ENCODE results near the gene AMMECR1L.
"Not testable (repeated sequence)": the region's sequence is repeated elsewhere in the genome, so short reads cannot be mapped to it uniquely, and the experiment has no call there.

The AMMECR1L gene

DNA sequence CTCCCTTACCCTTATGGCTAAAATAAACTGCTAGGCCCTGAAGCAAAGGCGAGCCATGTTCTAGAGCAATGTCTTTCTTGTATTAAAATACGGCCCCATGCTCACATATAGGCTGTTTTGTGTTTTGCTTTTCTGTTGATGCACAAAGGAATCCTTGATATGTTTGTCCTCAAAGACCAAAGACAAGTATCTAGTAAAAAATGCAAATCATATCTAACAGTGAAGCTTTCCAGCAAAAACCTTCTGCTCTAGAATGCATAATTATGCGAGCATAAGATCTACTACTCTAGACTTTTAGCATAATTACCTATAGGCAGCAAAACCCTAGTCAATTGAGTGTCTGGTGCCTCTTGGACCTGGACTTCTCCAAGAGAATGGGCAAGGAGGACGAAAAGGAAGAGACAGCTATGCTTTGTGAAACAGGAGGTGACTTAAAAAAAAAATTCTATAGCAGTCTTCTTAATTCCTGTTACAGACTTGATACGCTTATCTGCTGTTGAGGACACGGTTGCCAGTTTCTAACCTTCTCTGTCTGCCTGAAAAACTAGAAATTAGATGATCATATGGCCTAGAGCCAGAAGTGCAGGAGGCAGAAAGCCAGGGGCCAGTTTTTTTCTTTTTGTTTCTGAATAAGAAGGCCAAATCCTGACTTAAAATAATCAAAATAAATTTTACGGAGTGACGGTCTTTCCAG is 1.5 kb upstream of the AMMECR1L start:
- DNase-seq (ENCODE audit: low read depth in 2 of 2) = no peak

DNA sequence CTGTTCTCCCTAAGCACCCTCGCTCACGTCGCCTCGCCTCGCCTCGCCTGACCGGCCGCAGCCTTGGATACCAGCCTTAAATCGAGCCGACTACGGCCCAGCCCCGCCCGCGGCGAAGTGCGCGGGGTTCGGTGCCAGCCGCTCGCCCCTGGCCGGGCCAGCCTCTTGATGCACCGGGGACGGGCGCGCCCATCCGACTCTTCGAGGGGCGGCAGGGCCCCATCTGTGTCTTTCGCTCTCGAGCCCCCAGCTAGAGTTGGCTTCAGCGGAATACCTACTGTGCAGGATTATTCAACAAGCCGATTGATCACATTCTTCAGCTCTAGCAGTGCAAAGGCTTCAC is 808 bp upstream of the AMMECR1L start:
- DNase-seq (ENCODE audit: low read depth in 2 of 2) = not testable (repeated sequence)

DNA sequence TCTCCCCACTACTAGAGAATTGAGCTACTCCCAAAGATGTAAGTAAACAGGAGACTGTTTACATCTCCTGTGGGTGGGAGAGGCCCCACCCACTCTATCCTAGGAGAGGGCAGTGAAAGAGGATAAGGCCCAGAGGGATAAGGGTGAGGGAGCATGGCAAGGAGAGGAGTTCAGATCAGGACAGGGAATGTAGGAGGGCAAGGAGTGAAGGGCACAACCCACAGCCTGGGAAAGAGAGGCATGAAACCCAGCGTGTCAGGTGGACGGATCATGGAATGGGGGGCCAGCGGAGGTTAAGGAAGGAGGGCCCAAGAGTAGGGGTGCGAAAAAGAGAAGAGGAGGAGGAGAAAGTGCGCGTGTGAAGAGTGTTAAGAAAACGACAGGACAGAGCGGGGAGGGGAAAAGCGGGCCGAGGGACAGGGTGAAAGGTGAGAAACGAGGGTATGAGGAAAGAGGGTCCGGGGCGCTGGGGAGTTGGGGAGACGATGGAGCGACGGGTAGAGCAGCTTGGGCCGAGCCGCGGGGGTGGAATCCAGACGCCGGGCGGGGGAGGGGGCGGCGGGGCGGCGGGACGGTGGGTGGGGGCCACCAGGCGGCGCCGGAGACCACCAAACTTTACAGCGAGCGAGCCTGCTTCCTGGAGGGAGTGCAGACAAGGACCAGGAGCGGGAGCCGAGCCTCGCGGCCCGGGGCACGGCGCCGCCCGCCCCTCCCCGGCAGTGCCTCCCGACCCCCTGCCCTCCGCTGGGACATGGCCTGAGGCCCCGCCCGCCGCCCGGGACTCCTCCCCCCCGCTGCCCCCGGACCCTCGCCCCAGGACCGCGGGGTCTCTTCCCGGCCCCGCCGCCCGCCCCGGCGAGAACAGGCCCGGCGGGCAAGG is 655 bp downstream of the AMMECR1L start:
- not testable (repeated sequence) for DNase-seq (ENCODE audit: low read depth in 2 of 2)

DNA sequence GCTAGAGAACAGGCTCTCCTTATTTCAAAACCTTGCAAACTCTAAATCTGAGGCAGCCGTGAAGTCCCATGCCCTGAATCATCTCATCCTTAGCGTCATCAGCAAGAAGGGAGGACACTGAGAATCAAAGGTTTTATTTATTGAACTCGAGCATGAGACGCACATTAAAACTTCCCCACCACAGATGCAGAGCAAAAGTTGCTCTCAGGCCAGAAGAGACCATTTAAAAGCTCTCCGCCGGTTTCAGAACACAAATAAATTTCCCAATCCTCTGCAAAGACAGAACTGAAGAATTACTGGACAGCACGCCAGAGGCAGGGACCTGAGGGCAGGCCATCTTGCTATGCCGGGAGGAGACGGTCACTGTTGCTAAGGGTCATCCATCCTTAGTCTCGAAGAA is 1.3 kb downstream of the AMMECR1L start:
- DNase-seq (ENCODE audit: low read depth in 2 of 2) = no peak

DNA sequence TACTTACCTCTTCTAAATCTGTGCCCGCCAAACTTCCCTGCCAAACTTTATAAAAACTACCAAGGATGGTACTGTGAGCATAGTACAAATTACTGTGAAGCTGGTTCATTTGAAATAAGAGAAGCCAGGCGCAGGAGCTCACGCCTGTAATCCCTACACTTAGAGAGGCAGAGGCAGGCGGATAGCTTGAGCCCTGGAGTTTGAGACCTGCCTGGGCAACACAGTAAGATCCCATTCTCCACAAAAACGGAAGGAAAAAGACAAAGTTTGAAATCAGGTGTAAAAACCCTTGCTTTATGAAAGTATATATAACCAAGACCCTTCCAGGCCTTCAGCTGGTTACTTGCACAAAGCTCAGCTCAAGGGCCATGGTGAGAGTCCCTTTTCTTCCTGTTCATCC is 5.9 kb downstream of the AMMECR1L start:
- DNase-seq (ENCODE audit: low read depth in 2 of 2) = no peak

DNA sequence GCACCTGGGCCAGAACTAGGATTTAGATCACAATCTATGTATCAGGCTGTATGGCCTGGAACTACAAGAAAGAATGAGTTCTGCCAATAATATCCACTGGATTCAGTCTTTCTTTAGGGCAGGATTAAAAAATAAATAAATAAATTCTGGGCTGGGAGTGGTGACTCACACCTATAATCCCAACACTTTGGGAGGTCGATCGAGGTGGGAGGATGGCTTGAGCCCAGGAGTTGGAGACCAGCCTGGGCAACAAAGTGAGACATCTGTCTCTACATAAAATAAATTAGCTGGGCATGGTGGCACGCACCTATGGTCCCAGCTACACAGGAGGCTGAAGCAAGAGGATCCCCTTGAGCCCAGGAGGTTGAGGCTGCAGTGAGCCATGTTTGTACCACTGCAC is 8.1 kb downstream of the AMMECR1L start:
- no peak for DNase-seq (ENCODE audit: low read depth in 2 of 2)

DNA sequence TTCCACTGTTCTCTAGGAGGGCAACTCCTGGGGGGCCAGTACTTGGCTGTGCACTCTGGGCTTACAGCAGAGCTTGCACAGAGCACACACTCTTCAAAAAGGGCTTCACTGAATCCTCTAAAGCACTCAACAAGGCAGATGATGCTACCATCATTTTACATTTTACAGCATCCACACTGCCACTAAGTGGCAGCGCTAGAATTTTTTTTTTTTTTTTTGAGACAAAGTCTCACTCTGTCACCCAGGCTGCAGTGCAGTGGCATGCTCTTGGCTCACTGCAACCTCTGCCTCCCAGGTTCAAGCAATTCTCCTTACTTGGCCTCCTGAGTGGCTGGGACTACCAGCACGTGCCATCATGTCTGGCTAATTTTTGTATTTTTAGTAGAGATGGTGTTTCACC is 8.6 kb downstream of the AMMECR1L start:
- no peak for DNase-seq (ENCODE audit: low read depth in 2 of 2)

DNA sequence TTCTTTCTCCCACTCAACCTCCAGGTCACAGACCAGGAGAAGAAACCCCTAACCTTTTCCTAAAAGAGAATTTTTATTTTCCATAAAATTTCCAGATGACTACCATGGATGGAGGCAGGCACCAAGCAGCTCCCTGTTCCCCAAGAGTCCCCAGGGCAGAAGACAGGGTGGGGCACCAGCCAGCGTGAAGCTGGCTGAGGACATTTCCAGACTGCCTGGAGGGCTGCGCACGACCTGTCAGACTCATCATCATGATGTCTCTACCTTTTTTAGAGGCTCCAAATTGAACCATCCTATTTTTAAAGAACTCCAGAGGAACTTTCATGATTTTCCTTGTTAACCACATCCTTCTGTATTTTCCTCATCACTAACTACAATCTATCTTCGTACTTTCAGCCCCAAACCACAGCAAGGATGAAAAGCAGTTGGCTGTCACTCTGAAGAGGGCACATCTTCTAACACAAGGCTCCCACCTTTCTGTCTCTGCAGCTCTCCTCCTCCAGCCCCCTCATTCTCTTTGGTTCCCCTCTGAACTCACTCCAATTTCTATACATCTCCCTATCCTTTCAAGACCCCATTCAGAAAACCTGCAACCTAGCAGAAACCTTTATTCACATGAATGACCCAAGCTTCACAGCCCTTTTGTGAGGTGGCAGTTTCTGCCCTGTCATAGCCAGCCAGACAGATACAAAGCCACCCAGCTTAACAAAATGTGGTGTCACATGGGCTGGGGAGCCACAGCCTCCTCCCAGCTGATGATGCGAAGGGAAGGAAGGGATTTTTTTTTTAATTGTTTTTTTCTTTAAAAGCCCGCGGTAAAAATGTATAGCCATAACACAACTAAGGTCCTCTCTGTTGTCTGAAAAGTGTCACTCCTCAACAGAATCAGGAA is 11.1 kb downstream of the AMMECR1L start:
- no peak for DNase-seq (ENCODE audit: low read depth in 2 of 2)

DNA sequence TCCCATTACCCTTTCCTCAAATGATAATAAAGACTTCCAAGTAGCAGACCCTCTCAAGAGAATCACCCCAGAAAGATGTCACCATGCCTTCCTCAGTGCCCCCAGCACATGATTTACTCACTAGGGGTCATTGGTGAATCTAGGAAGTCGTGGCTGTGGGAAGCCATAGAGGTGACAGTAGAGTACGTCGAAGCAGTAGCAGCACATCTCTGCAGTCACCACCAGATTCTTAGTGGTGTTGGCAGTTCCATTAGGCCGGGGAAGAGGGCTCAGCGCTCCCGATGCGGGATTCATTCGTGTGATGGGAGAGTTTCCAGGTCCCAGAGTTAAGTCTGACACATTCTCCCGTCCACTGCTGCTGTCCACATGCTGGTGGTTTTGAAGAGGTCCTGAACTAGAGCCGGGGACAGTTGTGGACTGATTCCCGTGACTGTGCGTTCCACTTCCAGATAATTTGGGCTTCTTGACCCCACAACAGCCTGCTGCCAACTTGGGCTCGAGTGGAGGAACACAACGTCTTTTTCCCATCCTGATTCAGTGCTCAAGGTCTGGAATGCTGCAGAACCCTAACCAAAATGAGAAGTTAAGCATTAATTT is 12.0 kb downstream of the AMMECR1L start:
- DNase-seq (ENCODE audit: low read depth in 2 of 2) = no peak

DNA sequence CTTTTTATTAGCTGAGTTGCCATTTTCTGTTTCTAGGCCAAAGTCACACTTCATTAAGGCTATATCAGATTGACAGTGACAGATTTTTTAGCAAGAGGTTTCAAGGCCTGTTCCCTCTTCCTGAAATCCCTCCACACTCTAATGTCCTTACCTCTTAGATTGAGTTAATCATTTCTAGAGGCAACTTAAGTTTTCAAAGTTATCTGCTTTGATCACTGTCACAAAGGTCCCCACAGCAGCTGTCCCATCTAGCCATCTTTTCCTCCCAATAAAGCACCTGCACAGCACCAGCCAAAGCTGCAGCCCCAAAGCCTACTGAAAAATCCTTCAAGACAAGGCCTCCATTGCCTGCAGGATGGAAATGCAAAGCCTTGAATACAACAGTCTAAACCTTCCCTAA is 13.4 kb downstream of the AMMECR1L start:
- no peak for DNase-seq (ENCODE audit: low read depth in 2 of 2)

DNA sequence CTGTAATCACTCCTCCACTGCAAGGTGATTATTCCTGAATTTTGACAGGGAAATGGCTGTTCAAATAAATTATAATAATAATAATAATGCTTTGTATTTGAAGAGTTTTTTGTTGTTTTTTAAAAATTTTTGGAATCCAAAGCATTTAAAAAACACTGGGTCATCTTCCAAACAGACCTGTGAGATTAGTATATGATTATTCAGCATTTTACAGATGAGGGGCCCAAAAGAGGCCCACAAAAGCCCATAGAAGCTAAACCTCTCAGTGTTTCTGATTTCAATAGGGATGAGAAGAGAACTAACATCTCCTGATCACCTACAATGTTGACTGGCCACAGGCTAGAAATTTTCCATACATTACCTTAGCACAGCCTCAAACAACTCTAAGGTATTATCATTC is 19.8 kb downstream of the AMMECR1L start:
- DNase-seq (ENCODE audit: low read depth in 2 of 2) = no peak

DNA sequence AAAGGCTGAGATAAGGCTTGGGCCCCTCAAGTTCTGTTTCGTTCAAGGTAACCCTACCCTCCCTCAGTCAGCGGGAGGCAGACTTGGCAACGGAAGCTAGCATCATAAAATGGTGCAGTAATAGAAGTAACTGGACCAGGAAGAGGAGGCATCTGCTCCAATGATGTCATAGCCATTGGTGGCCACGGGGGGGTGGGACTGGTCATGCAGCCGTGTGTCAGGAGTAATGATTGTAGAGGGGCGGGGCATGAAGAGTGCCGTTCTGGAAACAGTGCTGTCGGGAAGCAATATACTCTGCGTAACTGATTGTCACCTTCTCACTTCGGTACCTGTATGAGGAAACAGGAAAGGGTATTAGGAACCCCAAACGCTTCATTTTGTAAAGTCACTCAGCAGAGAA is 20.9 kb downstream of the AMMECR1L start:
- DNase-seq (ENCODE audit: low read depth in 2 of 2) = no peak

DNA sequence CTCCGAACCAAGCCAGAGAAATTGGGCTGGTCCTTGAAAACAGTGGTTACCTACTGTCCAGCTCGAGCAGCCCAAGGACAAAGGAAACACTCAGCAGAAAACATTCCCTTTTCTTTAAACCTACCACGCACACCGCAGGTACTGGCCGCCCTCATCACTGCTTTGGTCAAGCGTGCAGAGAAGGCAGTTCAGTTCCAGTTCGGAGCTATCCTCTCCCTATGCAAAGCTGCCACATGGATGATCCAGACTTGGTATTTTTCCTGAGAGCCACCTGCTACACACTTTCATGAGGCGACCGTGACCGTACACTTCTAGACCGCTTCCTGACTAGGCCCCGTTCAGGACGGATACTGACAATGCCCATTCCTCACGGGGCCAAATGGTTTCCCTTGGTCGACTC is 23.5 kb downstream of the AMMECR1L start:
- no peak for DNase-seq (ENCODE audit: low read depth in 2 of 2)

DNA sequence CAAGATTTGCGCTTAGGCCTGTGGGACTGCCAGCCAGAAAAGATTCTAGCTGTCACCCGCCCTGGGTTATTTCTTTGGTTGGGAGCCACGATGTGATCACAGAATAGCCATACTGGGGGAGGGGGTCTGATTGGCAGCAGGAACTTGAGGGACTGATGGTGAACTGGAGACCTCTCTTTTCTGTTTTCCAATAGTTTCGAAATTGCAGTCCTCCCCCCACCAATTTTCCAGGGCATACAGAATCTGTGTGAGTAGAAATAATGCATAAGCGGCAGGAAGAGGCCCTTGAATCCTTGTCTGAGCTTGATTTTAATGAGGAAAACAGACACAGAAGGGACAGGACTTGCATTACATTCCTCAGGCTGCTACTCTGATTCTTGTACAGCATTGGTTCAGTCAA is 25.6 kb downstream of the AMMECR1L start:
- no peak for DNase-seq (ENCODE audit: low read depth in 2 of 2)

DNA sequence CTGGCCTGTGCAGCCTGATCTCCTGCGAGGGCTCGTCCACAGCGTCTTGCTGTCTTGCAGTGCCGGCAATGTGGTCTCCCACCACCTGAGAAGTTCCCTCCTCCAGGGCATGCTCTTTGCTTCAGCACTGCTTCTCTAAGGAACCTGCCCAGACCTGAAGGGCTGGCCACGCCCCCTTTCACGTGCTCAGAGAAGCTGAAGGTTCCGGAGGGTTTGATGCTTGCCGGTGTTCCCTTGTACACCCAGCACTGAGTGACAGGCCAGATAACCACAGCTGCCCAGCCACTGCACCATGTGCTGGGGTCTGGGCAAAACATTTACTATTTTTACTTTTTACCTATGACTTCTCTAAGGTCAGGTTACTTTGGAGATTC is 26.1 kb downstream of the AMMECR1L start:
- DNase-seq (ENCODE audit: low read depth in 2 of 2) = peak; percentile 18 to 34

DNA sequence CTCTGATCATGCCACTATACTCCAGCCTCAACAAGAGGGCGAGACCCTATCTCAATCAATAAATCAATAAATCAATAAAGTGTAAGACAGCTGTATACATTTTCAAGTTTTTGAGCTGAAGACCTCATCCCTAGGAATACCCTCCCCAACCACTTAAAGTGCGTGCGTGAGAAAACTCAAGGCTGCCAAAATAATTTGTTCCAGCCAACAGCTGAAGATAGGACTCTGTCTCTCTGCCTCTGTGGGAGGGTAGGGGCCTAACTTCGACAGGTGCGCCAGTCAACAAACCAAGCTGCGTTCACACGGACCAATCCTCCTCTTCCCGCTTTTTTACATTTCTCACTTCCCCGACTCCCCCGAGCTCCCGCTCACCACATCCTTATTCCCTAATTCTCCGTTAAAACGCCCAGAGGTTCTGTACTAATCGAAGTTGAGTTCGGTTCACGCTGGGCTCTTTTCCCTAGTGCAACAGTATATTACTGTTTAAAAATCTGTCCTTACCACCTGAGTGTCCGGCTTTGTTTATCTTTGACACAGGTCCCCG is 28.4 kb downstream of the AMMECR1L start:
- no peak for DNase-seq (ENCODE audit: low read depth in 2 of 2)

DNA sequence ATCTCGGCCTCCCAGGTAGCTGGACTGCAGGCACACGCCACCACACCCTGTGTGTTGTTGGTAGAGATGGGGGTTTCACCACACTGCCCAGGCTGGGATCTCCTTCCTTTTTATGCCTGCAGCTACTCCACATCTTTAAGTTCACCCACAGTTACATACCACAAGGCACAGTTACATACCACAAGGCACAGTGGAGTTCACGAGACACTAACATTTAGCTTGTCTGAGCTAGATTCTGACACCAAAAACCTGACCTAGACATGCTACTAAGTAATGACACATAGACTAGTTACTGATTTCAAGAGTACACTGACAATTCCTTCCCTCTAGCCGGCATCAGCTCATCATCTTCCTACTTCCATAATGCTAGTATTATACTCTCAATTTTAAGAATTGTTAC is 32.1 kb downstream of the AMMECR1L start:
- DNase-seq (ENCODE audit: low read depth in 2 of 2) = no peak

DNA sequence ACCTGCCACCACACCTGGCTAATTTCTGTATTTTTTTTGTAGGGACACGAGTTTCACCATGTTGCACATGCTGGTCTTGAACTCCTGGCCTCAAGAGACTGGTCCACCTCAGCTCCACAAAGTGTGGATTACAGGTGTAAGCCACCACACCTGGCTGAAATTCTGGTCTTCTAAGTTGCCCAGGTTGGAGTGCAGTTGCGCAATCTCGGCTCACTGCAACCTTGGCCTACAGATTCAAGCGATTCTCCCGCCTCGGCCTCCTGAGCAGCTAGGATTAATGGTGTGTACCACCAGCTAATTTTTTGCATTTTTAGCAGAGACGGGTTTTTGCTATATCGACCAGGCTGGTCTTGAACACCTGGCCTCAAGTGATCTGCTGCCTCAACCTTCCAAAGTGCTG is 33.4 kb downstream of the AMMECR1L start:
- DNase-seq (ENCODE audit: low read depth in 2 of 2) = no peak

DNA sequence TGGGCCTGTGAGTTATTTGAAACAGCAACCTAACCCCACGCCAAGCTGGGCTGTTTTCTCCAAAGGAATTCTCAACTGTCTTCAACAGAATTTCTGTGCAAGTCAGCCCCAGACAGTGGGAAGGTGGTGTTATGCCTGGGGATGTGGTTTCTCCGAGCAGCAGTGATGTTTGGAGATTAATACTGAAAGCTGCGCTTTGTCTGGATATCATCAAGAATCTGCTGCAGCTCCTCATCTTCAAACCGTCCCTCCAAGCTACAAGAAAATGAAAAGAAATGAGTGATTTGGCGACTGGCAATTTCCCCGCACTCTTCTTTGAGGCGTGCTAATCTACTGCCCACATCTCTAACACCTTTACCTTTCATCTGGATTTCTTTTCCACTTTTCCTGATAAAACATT is 37.8 kb downstream of the AMMECR1L start:
- DNase-seq (ENCODE audit: low read depth in 2 of 2) = no peak

DNA sequence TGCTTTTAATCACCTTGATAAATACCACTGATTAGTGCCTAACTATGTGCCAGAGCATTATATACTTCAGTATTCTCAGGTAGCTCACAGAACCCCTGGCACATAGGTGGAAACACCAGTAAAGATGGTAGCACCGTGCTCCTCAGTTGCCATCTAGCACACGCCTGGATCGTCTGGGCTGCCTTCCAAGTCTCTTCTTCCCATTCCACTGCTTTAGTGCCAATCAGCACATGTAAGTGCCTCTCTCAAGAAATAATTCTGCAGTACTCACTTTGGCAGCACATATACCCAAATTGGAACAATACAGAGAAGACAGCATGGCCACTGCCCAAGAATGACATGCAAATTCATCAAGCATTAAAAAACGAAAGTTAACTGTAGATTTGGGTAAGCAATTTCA is 40.8 kb downstream of the AMMECR1L start:
- no peak for DNase-seq (ENCODE audit: low read depth in 2 of 2)

DNA sequence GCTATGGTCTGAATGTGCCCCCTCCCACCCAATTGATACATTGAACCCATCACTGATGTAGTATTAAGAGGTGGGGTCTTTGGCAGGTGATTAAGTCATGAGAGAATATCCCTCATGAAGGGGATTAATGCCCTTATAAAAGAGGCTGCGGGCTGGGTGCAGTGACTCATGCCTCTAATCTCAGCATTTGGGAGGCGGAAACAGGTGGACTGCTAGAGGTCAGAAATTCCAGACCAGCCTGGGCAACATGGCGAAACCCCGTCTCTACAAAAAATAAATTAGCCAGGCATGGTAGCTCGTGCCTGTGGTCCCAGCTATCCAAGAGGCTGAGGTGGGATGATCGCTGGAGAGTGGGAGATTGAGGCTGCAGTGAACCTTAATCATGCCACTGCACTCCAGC is 42.1 kb downstream of the AMMECR1L start:
- DNase-seq (ENCODE audit: low read depth in 2 of 2) = no peak
